DMS114 treated with DMSO at 0.1 percent for 48 hours (cell line): Measurements from ENCODE around the gene CPT1A.

Source experiments
- DNase-seq: peaks from one replicate; lab custom pipeline; 2025; ENCODE audit not compliant: unreplicated experiment; lab: John Stamatoyannopoulos, UW

Gene CPT1A

GRCh38 chr11:68714060-68714856 lies 127.5 kb downstream of the CPT1A start:
- no peak for DNase-seq

DNA sequence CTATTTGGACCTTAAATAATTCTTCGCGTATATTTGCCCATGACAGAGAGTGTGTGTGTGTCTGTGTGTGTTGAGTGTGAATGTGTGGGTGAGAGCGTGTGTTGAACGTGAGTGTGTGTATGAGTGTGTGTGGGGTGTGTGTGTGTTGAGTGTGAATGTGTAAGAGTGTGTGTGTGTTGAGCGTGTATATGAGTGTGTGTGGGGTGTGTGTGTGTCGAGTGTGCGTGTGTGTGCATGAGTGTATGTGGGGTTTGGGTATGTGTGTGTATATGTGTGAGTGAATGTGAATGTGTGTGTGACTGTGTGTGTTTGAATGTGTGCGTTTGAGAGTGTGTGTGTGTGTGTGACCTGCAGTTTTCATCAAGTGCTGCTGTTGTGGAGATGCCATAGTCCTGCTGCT lies 130.6 kb downstream of the CPT1A start:
- DNase-seq, result no peak

DNA sequence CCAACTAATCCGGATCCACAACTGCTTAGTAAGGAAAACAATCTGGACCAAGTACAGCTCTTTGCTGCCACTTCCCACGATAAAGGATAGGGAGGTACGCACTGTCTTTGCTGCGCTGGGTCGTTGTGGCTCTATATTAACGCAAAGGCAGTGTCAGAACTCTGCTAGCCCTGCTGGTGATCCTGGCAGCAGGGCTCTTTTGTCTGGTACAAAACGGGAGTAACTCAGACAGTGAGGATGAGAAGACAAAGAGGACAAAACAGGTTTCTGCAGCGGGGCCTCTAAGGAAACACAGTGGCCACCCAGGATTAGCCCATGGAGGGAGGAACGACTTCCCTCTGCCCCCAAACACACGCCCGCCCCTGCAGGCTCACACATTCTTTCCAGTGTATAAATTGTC lies 131.3 kb downstream of the CPT1A start:
- DNase-seq, result no peak

- no peak for DNase-seq
Measured at GRCh38 chr11:68709062-68709461, 132.7 kb downstream of the CPT1A start.

GRCh38 chr11:68707527-68707926 lies 134.2 kb downstream of the CPT1A start:
- DNase-seq, result no peak

- DNase-seq, result no peak
Measured at GRCh38 chr11:68704887-68705286, 136.8 kb downstream of the CPT1A start.
